Measurements from ENCODE around the gene ARL10. TPM values are rescaled to one million over a fixed set of nuclear protein-coding genes. Genes with fewer than 3 reads are reported as not detected.

Gene ARL10
- total RNA-seq, 4 donors from 2014 or later = 1.1 to 4.9 (median 2.6) TPM

GRCh38 chr5:176429972-176430371 is 64.7 kb downstream of the ARL10 start:
- in situ Hi-C loops (cut with MboI; ENCODE audit: low pct_ligation_motif_present in 1 of 4, low pct_unique_long_range_greater_than_20kb in 1 of 4, low sequenced_read_pairs in 3 of 4) = no loop called here
- TF ChIP-seq CTCF (IDR thresholded peaks at IDR 0.05) (no peak), POLR2A (IDR thresholded peaks at IDR 0.05) (no peak)
- H3K4me1 ChIP-seq = peaks cover 0 to 13% (median 4%) of the 10 kb centered on the region in 4 donors
- H3K27me3 ChIP-seq = no peaks in the 10 kb centered on the region
- intact Hi-C loops (cut with DNase I; ENCODE audit: low total_unique reads) = no loop called here
- H3K9me3 ChIP-seq = no peaks in the 10 kb centered on the region
- DNase-seq = no peak
- 60 to 62% methylated on average over 4 of the region's 4 CpGs for WGBS, 2 donors (ENCODE audit: low coverage in 1 of 2)
- H3K36me3 ChIP-seq = no peaks in the 10 kb centered on the region
- no peak overlapping the region for H3K27ac ChIP-seq
- H3K4me3 ChIP-seq = no peak overlapping the region

Small RNA genes within 50 kb of the gene (small RNA-seq; reads per million reads assigned to genes)
- gene MIR1271 = 0 to 2.5 (median 0.65) reads per million in 4 donors

Other genes with a start within 250 kb of the ARL10 start
- 10 to 100 TPM; 15.0 to 21.2 (median 17.7) TPM for gene SIMC1, start 127.1 kb upstream of the ARL10 start, total RNA-seq
- 100 to 1,000 TPM in 3 of 4 donors, 10 to 100 TPM in 1; 80.8 to 157 (median 111) TPM for gene KIAA1191, start 3.7 kb upstream of the ARL10 start, total RNA-seq
- 10 to 100 TPM in 1 of 4 donors, 1 to 10 TPM in 3; 1.8 to 12.7 (median 8.5) TPM for gene NOP16, start 23.1 kb downstream of the ARL10 start, total RNA-seq
- 100 to 1,000 TPM; 158 to 320 (median 207) TPM for gene HIGD2A, start 23.3 kb downstream of the ARL10 start, total RNA-seq
- gene CLTB, start 51.1 kb downstream of the ARL10 start, total RNA-seq = 100 to 1,000 TPM; 167 to 272 (median 265) TPM
- 10 to 100 TPM in 3 of 4 donors, 1 to 10 TPM in 1; 3.8 to 32.4 (median 26.5) TPM for gene FAF2, start 82.9 kb downstream of the ARL10 start, total RNA-seq
- 10 to 100 TPM; 43.8 to 65.6 (median 54.8) TPM for gene RNF44, start 171.9 kb downstream of the ARL10 start, total RNA-seq
- gene CDHR2, start 183.9 kb downstream of the ARL10 start, total RNA-seq = 100 to 1,000 TPM in 2 of 4 donors, 10 to 100 TPM in 2; 15.5 to 257 (median 104) TPM
- 1 to 10 TPM; 1.6 to 9.7 (median 3.6) TPM for gene GPRIN1, start 244.7 kb downstream of the ARL10 start, total RNA-seq